NOMO-1 treated with dmso at 0.1 percent for 144 hours (cell line): ENCODE measurements around the gene HYAL1.

Experiments used
- DNase-seq: peaks from one replicate; lab custom pipeline; 2025; ENCODE audit not compliant: unreplicated experiment; lab: John Stamatoyannopoulos, UW

HYAL1 gene

GRCh38 chr3:50303013-50303815 lies at the start of gene HYAL1:
TSS of gene HYAL1 (minus strand) at chr3:50303574. CDS start at chr3:50302956, 618 bp downstream.
- no peak for DNase-seq

GRCh38 chr3:50352781-50353180 lies 49.4 kb upstream of the HYAL1 start:
- DNase-seq: no peak

- DNase-seq: no peak
These were observed 47.9 kb upstream of the HYAL1 start for GRCh38 chr3:50351323-50351697.

- DNase-seq: peak; percentile 85
These were observed 47.4 kb upstream of the HYAL1 start, which contains the start of the genes CYB561D2 and NPRL2 for GRCh38 chr3:50350527-50351322. TSS of gene CYB561D2 (plus strand) at chr3:50350862. CDS start at chr3:50351434, 572 bp downstream. TSS of gene NPRL2 (minus strand) at chr3:50350775. CDS start at chr3:50350652, 123 bp downstream.

GRCh38 chr3:50350213-50350526 lies 46.8 kb upstream of the HYAL1 start:
- no peak for DNase-seq

GRCh38 chr3:50347187-50347813 lies 43.9 kb upstream of the HYAL1 start:
- DNase-seq: peak; percentile 74

GRCh38 chr3:50345586-50346234 lies 42.3 kb upstream of the HYAL1 start, which contains the start of gene ZMYND10:
TSS of gene ZMYND10 (minus strand) at chr3:50345732. CDS start at chr3:50345579, 153 bp downstream.
- DNase-seq: peak; percentile 64

GRCh38 chr3:50345008-50345407 lies 41.6 kb upstream of the HYAL1 start:
- no peak for DNase-seq

GRCh38 chr3:50342813-50343633 lies 39.6 kb upstream of the HYAL1 start:
- DNase-seq: no peak

- DNase-seq: no peak
These were observed 38.7 kb upstream of the HYAL1 start for GRCh38 chr3:50341996-50342650.

GRCh38 chr3:50341537-50341936 lies 38.2 kb upstream of the HYAL1 start:
- DNase-seq: no peak

GRCh38 chr3:50340448-50341329 lies 37.3 kb upstream of the HYAL1 start, which contains the start of gene RASSF1:
TSS of gene RASSF1 (minus strand) at chr3:50340836. CDS start at chr3:50340805, 31 bp downstream.
- DNase-seq: peak; percentile 92

GRCh38 chr3:50340147-50340447 lies 36.7 kb upstream of the HYAL1 start:
- no peak for DNase-seq

- DNase-seq: no peak
These were observed 36.2 kb upstream of the HYAL1 start for GRCh38 chr3:50339485-50340146.

GRCh38 chr3:50338965-50339364 lies 35.6 kb upstream of the HYAL1 start:
- peak; percentile 28 for DNase-seq

GRCh38 chr3:50337175-50337861 lies 33.9 kb upstream of the HYAL1 start:
- peak; percentile 99 for DNase-seq

- DNase-seq: no peak
These were observed 33.2 kb upstream of the HYAL1 start for GRCh38 chr3:50336452-50337174.
